Measurements from ENCODE around the gene TOX3.

Gene TOX3

GRCh38 chr16:52535076-52535475 is 11.9 kb downstream of the TOX3 start:
- DNase-seq = no peak

GRCh38 chr16:52533296-52533695 is 13.6 kb downstream of the TOX3 start:
- DNase-seq = no peak

GRCh38 chr16:52532384-52532783 is 14.6 kb downstream of the TOX3 start:
- no peak for DNase-seq

- no peak for DNase-seq
These were observed 17.7 kb downstream of the TOX3 start for GRCh38 chr16:52529226-52529625.

- no peak for DNase-seq
These were observed 18.4 kb downstream of the TOX3 start for GRCh38 chr16:52528393-52529065.

GRCh38 chr16:52526830-52527229 is 20.1 kb downstream of the TOX3 start:
- DNase-seq = no peak

- no peak for DNase-seq
These were observed 20.7 kb downstream of the TOX3 start for GRCh38 chr16:52526116-52526828.

- DNase-seq = no peak
These were observed 25.4 kb downstream of the TOX3 start for GRCh38 chr16:52521570-52521969.

- DNase-seq = no peak
These were observed 28.1 kb downstream of the TOX3 start for GRCh38 chr16:52518884-52519283.

GRCh38 chr16:52515068-52515671 is 31.8 kb downstream of the TOX3 start:
- DNase-seq = no peak

GRCh38 chr16:52512297-52512987 is 34.5 kb downstream of the TOX3 start:
- DNase-seq = no peak

GRCh38 chr16:52501746-52502145 is 45.2 kb downstream of the TOX3 start:
- no peak for DNase-seq

GRCh38 chr16:52500963-52501362 is 46.0 kb downstream of the TOX3 start:
- DNase-seq = no peak

- no peak for DNase-seq
These were observed 47.9 kb downstream of the TOX3 start for GRCh38 chr16:52499060-52499440.

GRCh38 chr16:52498328-52499059 is 48.4 kb downstream of the TOX3 start:
- no peak for DNase-seq

- no peak for DNase-seq
These were observed 49.7 kb downstream of the TOX3 start for GRCh38 chr16:52497067-52497816.

- DNase-seq = no peak
These were observed 50.7 kb downstream of the TOX3 start for GRCh38 chr16:52496051-52496876.

- DNase-seq = no peak
These were observed 52.3 kb downstream of the TOX3 start for GRCh38 chr16:52494621-52495020.

- no peak for DNase-seq
These were observed 52.8 kb downstream of the TOX3 start for GRCh38 chr16:52494145-52494544.

- DNase-seq = no peak
These were observed 54.1 kb downstream of the TOX3 start for GRCh38 chr16:52492789-52493357.

- DNase-seq = no peak
These were observed 55.7 kb downstream of the TOX3 start for GRCh38 chr16:52491216-52491615.

All from NCI-H226 (cell line).